ENCODE measurements around the gene IMMP2L.

Gene IMMP2L

DNA sequence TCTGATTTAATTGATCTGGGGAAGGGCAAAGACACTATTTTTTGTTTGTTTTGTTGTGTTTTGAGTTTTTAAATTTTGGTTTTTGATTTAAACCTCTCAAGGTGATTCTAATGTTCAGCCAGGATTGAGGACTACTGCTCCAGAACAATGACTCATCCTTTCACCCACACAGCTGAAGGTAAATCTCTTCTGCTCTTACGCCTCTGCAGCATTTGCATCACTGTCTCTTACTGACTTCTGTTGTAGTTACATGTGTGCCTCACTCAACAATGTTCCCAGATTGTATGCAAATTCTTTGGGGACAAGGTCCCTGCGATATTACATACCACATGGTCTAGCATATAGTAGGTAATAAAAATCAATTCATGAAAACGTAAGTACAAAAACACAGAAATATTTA is 938.9 kb downstream of the IMMP2L start:
- TF ChIP-seq, protein P1, sequence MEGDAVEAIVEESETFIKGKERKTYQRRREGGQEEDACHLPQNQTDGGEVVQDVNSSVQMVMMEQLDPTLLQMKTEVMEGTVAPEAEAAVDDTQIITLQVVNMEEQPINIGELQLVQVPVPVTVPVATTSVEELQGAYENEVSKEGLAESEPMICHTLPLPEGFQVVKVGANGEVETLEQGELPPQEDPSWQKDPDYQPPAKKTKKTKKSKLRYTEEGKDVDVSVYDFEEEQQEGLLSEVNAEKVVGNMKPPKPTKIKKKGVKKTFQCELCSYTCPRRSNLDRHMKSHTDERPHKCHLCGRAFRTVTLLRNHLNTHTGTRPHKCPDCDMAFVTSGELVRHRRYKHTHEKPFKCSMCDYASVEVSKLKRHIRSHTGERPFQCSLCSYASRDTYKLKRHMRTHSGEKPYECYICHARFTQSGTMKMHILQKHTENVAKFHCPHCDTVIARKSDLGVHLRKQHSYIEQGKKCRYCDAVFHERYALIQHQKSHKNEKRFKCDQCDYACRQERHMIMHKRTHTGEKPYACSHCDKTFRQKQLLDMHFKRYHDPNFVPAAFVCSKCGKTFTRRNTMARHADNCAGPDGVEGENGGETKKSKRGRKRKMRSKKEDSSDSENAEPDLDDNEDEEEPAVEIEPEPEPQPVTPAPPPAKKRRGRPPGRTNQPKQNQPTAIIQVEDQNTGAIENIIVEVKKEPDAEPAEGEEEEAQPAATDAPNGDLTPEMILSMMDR (IDR thresholded peaks at IDR 0.05; ENCODE audit: low read depth, low read length), result no peak
- no peak overlapping the region for H3K4me3 ChIP-seq (ENCODE audit: low read depth, low read length)
- DNase-seq (ENCODE audit: low read depth, low spot score), result no peak
- in situ Hi-C loops (cut with HindIII; ENCODE audit: low sequenced_read_pairs), result no loop called here

GRCh38 chr7:110621289-110621688 is 941.0 kb downstream of the IMMP2L start:
- H3K4me3 ChIP-seq (ENCODE audit: low read depth, low read length), result no peak overlapping the region
- in situ Hi-C loops (cut with HindIII; ENCODE audit: low sequenced_read_pairs), result no loop called here
- TF ChIP-seq, protein P1 (IDR thresholded peaks at IDR 0.05; ENCODE audit: low read depth, low read length), result no peak
- DNase-seq (ENCODE audit: low read depth, low spot score), result no peak

- DNase-seq (ENCODE audit: low read depth, low spot score), result no peak
- TF ChIP-seq, protein P1 (IDR thresholded peaks at IDR 0.05; ENCODE audit: low read depth, low read length), result no peak
- no peak overlapping the region for H3K4me3 ChIP-seq (ENCODE audit: low read depth, low read length)
- in situ Hi-C loops (cut with HindIII; ENCODE audit: low sequenced_read_pairs), result no loop called here
These were observed 942.1 kb downstream of the IMMP2L start for GRCh38 chr7:110620110-110620735.
